ENCODE measurements around the gene BATF2. TPM values are rescaled to one million over a fixed set of nuclear protein-coding genes. Genes with fewer than 3 reads are reported as not detected.

Gene BATF2
- total and polyA plus RNA-seq, 8 donors = 4.0 to 6.5 (median 5.6) TPM

GRCh38 chr11:65014726-65015227 is 18.0 kb upstream of the BATF2 start:
- no peak for TF ChIP-seq CTCF (IDR thresholded peaks at IDR 0.05)
- H3K4me1 ChIP-seq = peaks cover 0 to 9% (median 0%) of the 10 kb centered on the region in 3 donors
- H3K4me3 ChIP-seq = peak overlapping the region; percentile 70 to 86 (median 80)
- 31 to 37% methylated on average over 20 to 23 of the region's 23 CpGs for WGBS, 2 donors
- intact Hi-C loops (cut with DNase I) = loop anchor here in 1 of 3 donors (10.0 kb wide), 1 partner anchor 100 kb away; the partner anchor contains the start of genes TM7SF2 and ZNHIT2
- H3K9me3 ChIP-seq = no peaks in the 10 kb centered on the region
- no peaks in the 10 kb centered on the region for H3K27me3 ChIP-seq
- DNase-seq (peak in 1 of 6 donors; percentile 50), ATAC-seq (peak in 3 of 4 donors; percentile 8 to 22 (median 18)), FAIRE-seq (no peak)
- H3K27ac ChIP-seq = peak overlapping the region; percentile 95 to 99 (median 98)
- H3K36me3 ChIP-seq = no peaks in the 10 kb centered on the region

GRCh38 chr11:65013888-65014725 is 17.3 kb upstream of the BATF2 start, which contains the start of gene ARL2:
TSS of gene ARL2 (plus strand) at chr11:65014160. CDS start at chr11:65014208, 48 bp downstream.
- ATAC-seq (peak; percentile 87 to 94 (median 90)), DNase-seq (peak; percentile 86 to 95 (median 90)), FAIRE-seq (no peak)
- 0 to 1% methylated on average over 75 to 96 of the region's 96 CpGs for WGBS, 2 donors
- H3K27ac ChIP-seq = peak within 1 kb of the TSS; percentile 95 to 99 (median 98)
- H3K36me3 ChIP-seq = no peaks in the 10 kb centered on the region
- intact Hi-C loops (cut with DNase I) = loop anchor here in 1 of 3 donors (10.0 kb wide), 1 partner anchor 101 kb away; the partner anchor contains the start of genes TM7SF2 and ZNHIT2
- no peaks in the 10 kb centered on the region for H3K9me3 ChIP-seq
- TF ChIP-seq CTCF (IDR thresholded peaks at IDR 0.05) = peak; percentile 81 to 90 (median 84)
- peak within 1 kb of the TSS; percentile 70 to 86 (median 80) for H3K4me3 ChIP-seq
- H3K4me1 ChIP-seq = peaks cover 0 to 9% (median 0%) of the 10 kb centered on the region in 3 donors
- no peaks in the 10 kb centered on the region for H3K27me3 ChIP-seq

GRCh38 chr11:65013130-65013887 is 16.5 kb upstream of the BATF2 start:
- Histone ChIP-seq H3K36me3 (no peaks in the 10 kb centered on the region), H3K4me3 (peak overlapping the region; percentile 70 to 86 (median 80)), H3K9me3 (no peaks in the 10 kb centered on the region), H3K27me3 (no peaks in the 10 kb centered on the region), H3K27ac (peak overlapping the region; percentile 95 to 99 (median 98)), H3K4me1 (peaks cover 0 to 9% (median 0%) of the 10 kb centered on the region in 3 donors)
- ATAC-seq (peak; percentile 82 to 96 (median 90)), FAIRE-seq (no peak), DNase-seq (peak; percentile 83 to 94 (median 90))
- TF ChIP-seq CTCF (IDR thresholded peaks at IDR 0.05) = peak; percentile 40 to 75 (median 64)
- intact Hi-C loops (cut with DNase I) = loop anchor here in 1 of 3 donors (10.0 kb wide), 1 partner anchor 101 kb away; the partner anchor contains the start of genes TM7SF2 and ZNHIT2
- 5% methylated on average over 22 of the region's 22 CpGs for WGBS, 2 donors

GRCh38 chr11:65008873-65009272 is 12.1 kb upstream of the BATF2 start:
- WGBS, 2 donors = 84 to 97% methylated on average over 2 of the region's 2 CpGs
- Histone ChIP-seq H3K36me3 (no peaks in the 10 kb centered on the region), H3K4me1 (peaks cover 0 to 5% (median 0%) of the 10 kb centered on the region in 3 donors), H3K27me3 (no peaks in the 10 kb centered on the region), H3K9me3 (no peaks in the 10 kb centered on the region), H3K4me3 (no peak overlapping the region), H3K27ac (no peak overlapping the region)
- intact Hi-C loops (cut with DNase I) = no loop called here
- ATAC-seq (no peak), FAIRE-seq (no peak), DNase-seq (no peak)
- no peak for TF ChIP-seq CTCF (IDR thresholded peaks at IDR 0.05)

Measured in pancreas (tissue), 10 donors.